ENCODE data around the gene FRMD5. TPM values are rescaled to one million over a fixed set of nuclear protein-coding genes. Genes with fewer than 3 reads are reported as not detected.
A peak's percentile ranks its signal among the peaks of the same experiment; 100 is the strongest.

The FRMD5 gene
- total RNA-seq, 1 donor from 2014 or later, result not detected

GRCh38 chr15:43942194-43942593 lies 252.9 kb downstream of the FRMD5 start:
- Mint-ChIP-seq H3K9me3 (ENCODE audit: unreplicated experiment) (no peaks in the 10 kb centered on the region), H3K4me1 (ENCODE audit: unreplicated experiment) (no peaks in the 10 kb centered on the region), H3K36me3 (ENCODE audit: unreplicated experiment) (no peaks in the 10 kb centered on the region), H3K27me3 (ENCODE audit: unreplicated experiment) (peaks cover 49% of the 10 kb centered on the region), H3K4me3 (ENCODE audit: unreplicated experiment) (no peak overlapping the region), H3K27ac (ENCODE audit: unreplicated experiment) (no peak overlapping the region)
- no peak for DNase-seq (ENCODE audit: extremely low spot score, unreplicated experiment)
- no peak for TF ChIP-seq CTCF (IDR thresholded peaks at IDR 0.05)

GRCh38 chr15:43941555-43941954 lies 253.5 kb downstream of the FRMD5 start:
- no peak for TF ChIP-seq CTCF (IDR thresholded peaks at IDR 0.05)
- H3K4me3 Mint-ChIP-seq (ENCODE audit: unreplicated experiment), result no peak overlapping the region
- H3K36me3 Mint-ChIP-seq (ENCODE audit: unreplicated experiment), result no peaks in the 10 kb centered on the region
- H3K9me3 Mint-ChIP-seq (ENCODE audit: unreplicated experiment), result no peaks in the 10 kb centered on the region
- H3K27ac Mint-ChIP-seq (ENCODE audit: unreplicated experiment), result no peak overlapping the region
- DNase-seq (ENCODE audit: extremely low spot score, unreplicated experiment), result peak; percentile 49
- H3K4me1 Mint-ChIP-seq (ENCODE audit: unreplicated experiment), result no peaks in the 10 kb centered on the region
- H3K27me3 Mint-ChIP-seq (ENCODE audit: unreplicated experiment), result peaks cover 52% of the 10 kb centered on the region

GRCh38 chr15:43941071-43941470 lies 254.0 kb downstream of the FRMD5 start:
- H3K9me3 Mint-ChIP-seq (ENCODE audit: unreplicated experiment), result no peaks in the 10 kb centered on the region
- no peaks in the 10 kb centered on the region for H3K36me3 Mint-ChIP-seq (ENCODE audit: unreplicated experiment)
- no peak overlapping the region for H3K27ac Mint-ChIP-seq (ENCODE audit: unreplicated experiment)
- DNase-seq (ENCODE audit: extremely low spot score, unreplicated experiment), result peak; percentile 53
- no peaks in the 10 kb centered on the region for H3K4me1 Mint-ChIP-seq (ENCODE audit: unreplicated experiment)
- no peak overlapping the region for H3K4me3 Mint-ChIP-seq (ENCODE audit: unreplicated experiment)
- H3K27me3 Mint-ChIP-seq (ENCODE audit: unreplicated experiment), result peaks cover 50% of the 10 kb centered on the region
- TF ChIP-seq CTCF (IDR thresholded peaks at IDR 0.05), result no peak

GRCh38 chr15:43939070-43939469 lies 256.0 kb downstream of the FRMD5 start:
- no peak overlapping the region for H3K27ac Mint-ChIP-seq (ENCODE audit: unreplicated experiment)
- no peaks in the 10 kb centered on the region for H3K36me3 Mint-ChIP-seq (ENCODE audit: unreplicated experiment)
- no peak for TF ChIP-seq CTCF (IDR thresholded peaks at IDR 0.05)
- no peak overlapping the region for H3K4me3 Mint-ChIP-seq (ENCODE audit: unreplicated experiment)
- H3K27me3 Mint-ChIP-seq (ENCODE audit: unreplicated experiment), result peaks cover 59% of the 10 kb centered on the region
- no peaks in the 10 kb centered on the region for H3K4me1 Mint-ChIP-seq (ENCODE audit: unreplicated experiment)
- H3K9me3 Mint-ChIP-seq (ENCODE audit: unreplicated experiment), result no peaks in the 10 kb centered on the region
- DNase-seq (ENCODE audit: extremely low spot score, unreplicated experiment), result peak; percentile 21

- Mint-ChIP-seq H3K9me3 (ENCODE audit: unreplicated experiment) (no peaks in the 10 kb centered on the region), H3K27ac (ENCODE audit: unreplicated experiment) (no peak overlapping the region), H3K27me3 (ENCODE audit: unreplicated experiment) (peaks cover 58% of the 10 kb centered on the region), H3K4me3 (ENCODE audit: unreplicated experiment) (no peak overlapping the region), H3K36me3 (ENCODE audit: unreplicated experiment) (no peaks in the 10 kb centered on the region), H3K4me1 (ENCODE audit: unreplicated experiment) (peaks cover 5% of the 10 kb centered on the region)
- no peak for TF ChIP-seq CTCF (IDR thresholded peaks at IDR 0.05)
- no peak for DNase-seq (ENCODE audit: extremely low spot score, unreplicated experiment)
These were observed 260.6 kb downstream of the FRMD5 start for GRCh38 chr15:43934480-43934879.

All from osteocyte (in vitro differentiated cells).